OCI-LY7 (cell line): ENCODE data around the gene EP300. TPM values are rescaled to one million over a fixed set of nuclear protein-coding genes. Genes with fewer than 3 reads are reported as not detected.

Experiments used
- BruUV-seq: library from RNA; stranded (reverse); fragments of 400-500 nt; replicated peaks from 2 replicates; lab custom pipeline; 2021; lab: Mats Ljungman, UMichigan
- CTCF ChIA-PET: fragments of 300-600 bp; sonication (Branson Sonifier 250); formaldehyde crosslinking; loops from one replicate; lab custom pipeline; 2022; ENCODE audit warnings: antibody characterized with exemption; ENCODE audit not compliant: unreplicated experiment; lab: Charles Lee
- POLR2A ChIA-PET: fragments of 300-600 bp; sonication (Branson Sonifier 250); formaldehyde crosslinking; loops from one replicate; lab custom pipeline; 2022; ENCODE audit warnings: antibody characterized with exemption; lab: Charles Lee
- DNase-seq: peaks from one replicate; pipeline ENCODE4 v3.0.0-alpha.2; 2015; ENCODE audit warnings: low spot score
- H2AFZ ChIP-seq: fragments of 200-600 bp; sonication (generic), shearing (Covaris generic); 2 replicates; pipeline ENCODE4 v1.6.1; 2014; ENCODE audit warnings: mild to moderate bottlenecking, antibody characterized with exemption, low read length, moderate library complexity
- H3K27ac ChIP-seq: fragments of 200-600 bp; sonication (generic); 2 replicates; pipeline ENCODE4 v1.5.1; 2014; ENCODE audit warnings: mixed run types, low read depth, mild to moderate bottlenecking, moderate library complexity, low read length, inconsistent platforms; ENCODE audit not compliant: poor library complexity, severe bottlenecking
- H3K36me3 ChIP-seq: fragments of 200-600 bp; sonication (generic); 2 replicates; pipeline ENCODE4 v1.6.1; 2014; ENCODE audit warnings: mild to moderate bottlenecking, antibody characterized with exemption, low read length, moderate library complexity, mixed read lengths; ENCODE audit not compliant: insufficient read depth
- H3K4me1 ChIP-seq: fragments of 200-600 bp; sonication (generic); 2 replicates; pipeline ENCODE4 v1.5.1; 2014; ENCODE audit warnings: mild to moderate bottlenecking, low read length; ENCODE audit not compliant: insufficient read depth, poor library complexity, severe bottlenecking
- H3K4me2 ChIP-seq: fragments of 200-600 bp; sonication (generic); 2 replicates; pipeline ENCODE4 v1.6.1; 2014; ENCODE audit warnings: mild to moderate bottlenecking, low read length
- H3K4me3 ChIP-seq: fragments of 200-600 bp; sonication (generic); 2 replicates; pipeline ENCODE4 v1.5.1; 2014; ENCODE audit warnings: mild to moderate bottlenecking, low read depth, low read length; ENCODE audit not compliant: poor library complexity, severe bottlenecking
- H3K79me2 ChIP-seq: fragments of 200-600 bp; sonication (generic); 2 replicates; pipeline ENCODE4 v1.6.1; 2016; ENCODE audit warnings: low read depth, mild to moderate bottlenecking, low read length, moderate library complexity, mixed read lengths; ENCODE audit not compliant: insufficient read depth
- H3K9me2 ChIP-seq: fragments of 200-600 bp; sonication (generic); 2 replicates; pipeline ENCODE4 v1.6.1; 2016; ENCODE audit warnings: mild to moderate bottlenecking, low read length, mixed read lengths; ENCODE audit not compliant: insufficient read depth
- H3K9me3 ChIP-seq: fragments of 200-600 bp; sonication (generic); 2 replicates; pipeline ENCODE4 v1.6.1; 2014; ENCODE audit warnings: mild to moderate bottlenecking, mixed run types, low read length, mixed read lengths
- H4K20me1 ChIP-seq: fragments of 200-600 bp; sonication (generic); 2 replicates; pipeline ENCODE4 v1.6.1; 2014; ENCODE audit warnings: mild to moderate bottlenecking, antibody characterized with exemption, low read length, moderate library complexity, mixed read lengths; ENCODE audit not compliant: insufficient read depth
- EZH2phosphoT487 ChIP-seq: fragments of 200-600 bp; sonication (generic); IDR thresholded peaks from 2 replicates; pipeline ENCODE4 v1.6.1; 2018; ENCODE audit warnings: low read depth, borderline replicate concordance, mild to moderate bottlenecking, mixed run types, antibody characterized with exemption, low read length, moderate library complexity, mixed read lengths
- intact Hi-C: fragments of 100-400 bp; cut with micrococcal nuclease; formaldehyde crosslinking; loops from one replicate; pipeline ENCODE4 v1.10.0; 2022; ENCODE audit not compliant: unreplicated experiment
- total RNA-seq, 2 experiments: library from RNA; depleted of rRNA in 1 of 2; stranded (reverse); fragments of >200 nt in 1 of 2; shearing (Covaris generic) in 1 of 2; gene quantifications; 2 replicates each; pipeline ENCODE4 v1.2.3, GENCODE V29; 2014 to 2022
- TF ChIP-seq, protein P1 (sequence below): fragments of 200-600 bp; sonication (generic); conservative IDR thresholded peaks from 2 replicates; pipeline ENCODE4 v1.5.1; 2014; ENCODE audit warnings: mild to moderate bottlenecking, antibody characterized with exemption, low read length, moderate library complexity, mixed read lengths

The EP300 gene
- total RNA-seq, 2 experiments from 2014 or later = 46.2 to 108 TPM

DNA sequence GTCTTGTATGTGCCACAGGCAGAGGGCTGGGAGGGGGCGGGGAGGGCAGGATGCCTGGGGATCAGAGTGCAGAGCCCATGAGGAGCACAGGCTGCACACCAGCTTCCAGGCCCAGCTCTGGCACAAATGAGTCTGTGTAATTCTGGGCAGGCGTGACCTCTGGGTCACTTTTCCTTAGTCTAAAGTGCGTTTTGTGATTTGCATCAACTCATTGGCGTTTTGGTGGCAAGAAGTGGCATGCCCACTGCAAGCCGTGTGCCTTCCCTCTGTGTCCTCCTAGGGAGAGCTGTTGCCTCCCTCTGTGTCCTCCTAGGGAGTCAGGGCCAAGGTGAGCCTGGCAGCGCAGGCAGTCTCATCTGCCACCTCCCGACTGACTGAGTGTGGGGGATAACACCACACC is 131.1 kb downstream of the EP300 start:
- H3K79me2 ChIP-seq = no peaks in the 10 kb centered on the region
- CTCF ChIA-PET = no interaction called here
- intact Hi-C loops = no loop called here
- no peaks in the 10 kb centered on the region for H3K4me1 ChIP-seq
- H3K36me3 ChIP-seq = peaks cover 69% of the 10 kb centered on the region; the same call in 1 of the 2 replicates
- BruUV-seq = no TSS peak
- H3K4me2 ChIP-seq = no peak overlapping the region
- no peaks in the 10 kb centered on the region for H4K20me1 ChIP-seq
- TF ChIP-seq, protein P1, sequence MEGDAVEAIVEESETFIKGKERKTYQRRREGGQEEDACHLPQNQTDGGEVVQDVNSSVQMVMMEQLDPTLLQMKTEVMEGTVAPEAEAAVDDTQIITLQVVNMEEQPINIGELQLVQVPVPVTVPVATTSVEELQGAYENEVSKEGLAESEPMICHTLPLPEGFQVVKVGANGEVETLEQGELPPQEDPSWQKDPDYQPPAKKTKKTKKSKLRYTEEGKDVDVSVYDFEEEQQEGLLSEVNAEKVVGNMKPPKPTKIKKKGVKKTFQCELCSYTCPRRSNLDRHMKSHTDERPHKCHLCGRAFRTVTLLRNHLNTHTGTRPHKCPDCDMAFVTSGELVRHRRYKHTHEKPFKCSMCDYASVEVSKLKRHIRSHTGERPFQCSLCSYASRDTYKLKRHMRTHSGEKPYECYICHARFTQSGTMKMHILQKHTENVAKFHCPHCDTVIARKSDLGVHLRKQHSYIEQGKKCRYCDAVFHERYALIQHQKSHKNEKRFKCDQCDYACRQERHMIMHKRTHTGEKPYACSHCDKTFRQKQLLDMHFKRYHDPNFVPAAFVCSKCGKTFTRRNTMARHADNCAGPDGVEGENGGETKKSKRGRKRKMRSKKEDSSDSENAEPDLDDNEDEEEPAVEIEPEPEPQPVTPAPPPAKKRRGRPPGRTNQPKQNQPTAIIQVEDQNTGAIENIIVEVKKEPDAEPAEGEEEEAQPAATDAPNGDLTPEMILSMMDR = no peak
- TF ChIP-seq EZH2phosphoT487 = no peak
- no peak overlapping the region for H3K4me3 ChIP-seq
- POLR2A ChIA-PET = no interaction called here
- H2AFZ ChIP-seq = no peak overlapping the region
- no peaks in the 10 kb centered on the region for H3K9me2 ChIP-seq
- no peaks in the 10 kb centered on the region for H3K9me3 ChIP-seq
- no peak for DNase-seq
- no peak overlapping the region for H3K27ac ChIP-seq

DNA sequence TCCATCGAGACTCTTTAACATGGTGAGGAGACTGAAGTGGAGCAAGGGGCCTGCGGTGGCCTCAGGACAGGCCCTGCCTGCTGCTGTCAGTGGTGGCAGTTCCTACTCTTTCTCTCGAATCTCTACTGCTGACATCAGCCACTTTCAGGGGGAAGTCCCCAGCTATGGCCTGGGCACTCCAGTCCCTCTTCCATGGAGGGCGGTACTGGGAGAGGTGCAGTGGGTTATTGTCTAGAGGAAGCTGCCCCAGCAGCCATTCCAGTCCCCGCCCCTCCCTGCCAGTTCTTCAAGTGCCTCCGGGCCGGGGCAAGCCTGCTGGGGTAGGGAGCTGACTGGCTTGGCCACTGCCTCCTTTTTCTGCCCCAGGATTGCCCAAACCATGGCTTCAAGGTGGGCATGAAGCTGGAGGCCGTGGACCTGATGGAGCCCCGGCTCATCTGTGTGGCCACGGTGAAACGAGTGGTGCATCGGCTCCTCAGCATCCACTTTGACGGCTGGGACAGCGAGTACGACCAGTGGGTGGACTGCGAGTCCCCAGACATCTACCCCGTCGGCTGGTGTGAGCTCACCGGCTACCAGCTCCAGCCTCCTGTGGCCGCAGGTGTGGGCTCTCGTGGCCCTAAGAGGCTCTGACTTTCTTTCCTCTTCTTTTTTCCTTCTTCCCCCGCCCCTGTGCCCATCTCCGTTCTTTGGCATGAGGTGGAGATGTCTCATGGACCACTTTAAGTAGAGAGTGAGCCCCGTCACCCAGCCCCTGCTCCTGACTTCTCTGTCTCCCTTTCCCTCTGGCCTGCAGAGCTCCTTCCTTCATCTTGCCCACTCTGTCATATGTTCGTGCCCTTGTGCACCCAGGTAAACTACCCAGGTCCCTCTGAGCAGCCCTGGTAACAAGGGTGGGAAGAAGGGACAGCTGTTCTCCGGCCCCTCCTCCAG is 134.6 kb downstream of the EP300 start:
- no peaks in the 10 kb centered on the region for H3K79me2 ChIP-seq
- no TSS peak for BruUV-seq
- H3K36me3 ChIP-seq = peaks cover 48% of the 10 kb centered on the region; the same call in 1 of the 2 replicates
- TF ChIP-seq EZH2phosphoT487 = no peak
- TF ChIP-seq, protein P1 = no peak
- no peaks in the 10 kb centered on the region for H3K4me1 ChIP-seq
- no peak overlapping the region for H2AFZ ChIP-seq
- CTCF ChIA-PET = no interaction called here
- no peaks in the 10 kb centered on the region for H4K20me1 ChIP-seq
- intact Hi-C loops = no loop called here
- no peak overlapping the region for H3K27ac ChIP-seq
- no peaks in the 10 kb centered on the region for H3K9me3 ChIP-seq
- POLR2A ChIA-PET = interaction anchor here (0.7 kb wide), 1 partner anchor 42 kb away, joined by 3 read pairs; no protein-coding TSS in a partner anchor
- no peak overlapping the region for H3K4me3 ChIP-seq
- no peak for DNase-seq
- no peak overlapping the region for H3K4me2 ChIP-seq
- H3K9me2 ChIP-seq = no peaks in the 10 kb centered on the region

DNA sequence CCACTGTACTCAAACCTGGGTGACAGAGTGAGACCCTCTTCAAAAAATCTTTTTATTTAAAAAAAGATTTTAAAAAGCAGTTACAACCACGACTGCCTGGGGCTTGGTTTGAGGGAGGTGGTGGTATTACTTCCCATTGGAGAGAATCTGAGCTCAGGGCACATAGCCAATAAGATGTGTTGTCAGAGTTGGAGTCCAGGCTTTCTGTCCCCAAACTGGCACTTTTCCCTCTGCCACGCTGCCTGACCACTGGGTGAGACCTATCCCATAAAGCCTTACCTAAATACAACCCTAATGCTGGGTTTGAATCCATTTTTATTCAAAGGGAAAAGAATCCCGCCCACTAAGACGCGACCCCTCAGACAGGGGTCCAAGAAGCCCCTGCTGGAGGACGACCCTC is 136.8 kb downstream of the EP300 start:
- no peaks in the 10 kb centered on the region for H4K20me1 ChIP-seq
- BruUV-seq = no TSS peak
- ChIA-PET CTCF (no interaction called here), POLR2A (no interaction called here)
- no peaks in the 10 kb centered on the region for H3K9me3 ChIP-seq
- no peak for DNase-seq
- H3K36me3 ChIP-seq = peaks cover 34% of the 10 kb centered on the region; the same call in 1 of the 2 replicates
- TF ChIP-seq, protein P1 = no peak
- H3K9me2 ChIP-seq = no peaks in the 10 kb centered on the region
- H3K79me2 ChIP-seq = no peaks in the 10 kb centered on the region
- H2AFZ ChIP-seq = no peak overlapping the region
- intact Hi-C loops = no loop called here
- no peak overlapping the region for H3K4me3 ChIP-seq
- H3K4me2 ChIP-seq = no peak overlapping the region
- H3K27ac ChIP-seq = no peak overlapping the region
- no peaks in the 10 kb centered on the region for H3K4me1 ChIP-seq
